Measurements from ENCODE around the gene SERP2.
"Not testable (repeated sequence)": the region's sequence is repeated elsewhere in the genome, so short reads cannot be mapped to it uniquely, and the experiment has no call there.

Gene SERP2

DNA sequence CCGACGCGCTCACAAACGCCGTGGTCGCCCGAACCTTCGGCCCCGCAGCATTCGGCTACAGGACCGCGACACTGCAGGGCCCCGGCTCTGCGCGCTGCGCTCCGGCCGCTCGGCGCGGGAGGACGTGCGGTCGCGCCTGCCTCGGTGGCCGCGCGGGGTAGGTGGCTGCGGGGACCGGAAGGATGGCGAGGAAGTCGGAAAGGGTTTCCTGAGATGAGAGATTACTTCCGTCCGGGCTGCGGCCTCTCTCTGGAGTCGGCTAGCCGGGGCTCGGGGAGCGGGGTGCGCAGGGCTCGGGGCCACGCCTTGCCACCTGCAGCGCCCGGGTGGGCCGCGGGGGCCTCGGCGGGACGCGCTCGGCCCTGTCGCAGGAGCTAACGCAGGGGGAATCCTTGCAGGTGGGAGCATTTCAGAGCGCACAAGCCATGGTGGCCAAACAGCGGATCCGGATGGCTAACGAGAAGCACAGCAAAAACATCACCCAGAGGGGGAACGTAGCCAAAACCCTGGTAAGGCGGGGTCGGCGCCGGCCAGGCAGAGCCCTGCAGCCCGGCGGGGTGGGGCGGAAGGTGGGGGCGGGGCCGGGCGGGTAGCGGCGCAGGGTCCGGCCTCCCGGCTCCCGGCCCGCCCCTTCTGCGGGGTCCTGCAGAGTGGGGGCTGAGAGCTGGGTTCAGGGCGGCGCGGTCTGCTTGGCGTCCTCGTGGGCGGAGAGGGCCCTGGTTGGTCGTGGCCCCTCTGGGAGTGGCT lies at the start of gene SERP2:
SERP2 (plus strand) TSS at position 224 of the 747 bp plus-strand sequence; CDS start at position 426, 202 bp downstream.
- DNase-seq = no peak

DNA sequence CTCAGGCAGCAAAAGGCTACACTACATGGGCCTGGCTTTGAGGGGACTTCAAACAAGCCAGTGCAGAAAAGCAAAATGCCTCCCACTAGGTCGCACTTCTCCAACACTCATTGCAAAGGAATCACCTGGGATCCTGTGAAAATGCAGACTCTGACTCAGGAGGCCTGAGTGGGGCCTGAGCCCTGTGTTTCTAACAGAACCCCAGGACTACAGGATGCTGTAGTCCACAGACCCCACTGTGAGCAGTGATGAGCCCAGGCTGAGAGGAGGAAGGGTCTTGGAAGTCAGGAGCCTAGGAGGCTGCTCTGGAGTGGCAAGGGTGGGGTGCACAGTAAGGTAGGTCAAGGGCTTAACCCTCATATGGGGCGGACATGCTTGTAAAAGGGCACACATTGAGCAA lies 46.7 kb upstream of the SERP2 start:
- DNase-seq = no peak

DNA sequence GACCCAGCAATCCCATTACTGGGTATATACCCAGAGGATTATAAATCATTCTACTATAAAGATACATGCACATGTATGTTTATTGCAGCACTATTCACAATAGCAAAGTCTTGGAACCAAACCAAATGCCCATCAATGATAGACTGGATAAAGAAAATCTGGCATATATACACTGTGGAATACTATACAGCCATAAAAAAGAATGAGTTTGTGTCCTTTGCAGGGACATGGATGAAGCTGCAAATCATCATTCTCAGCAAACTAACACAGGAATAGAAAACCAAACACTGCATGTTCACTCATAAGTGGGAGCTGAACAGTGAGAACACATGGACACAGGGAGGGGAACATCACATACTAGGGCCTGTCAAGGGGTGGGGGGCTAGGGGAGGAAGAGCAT lies 44.6 kb upstream of the SERP2 start:
- DNase-seq = not testable (repeated sequence)

DNA sequence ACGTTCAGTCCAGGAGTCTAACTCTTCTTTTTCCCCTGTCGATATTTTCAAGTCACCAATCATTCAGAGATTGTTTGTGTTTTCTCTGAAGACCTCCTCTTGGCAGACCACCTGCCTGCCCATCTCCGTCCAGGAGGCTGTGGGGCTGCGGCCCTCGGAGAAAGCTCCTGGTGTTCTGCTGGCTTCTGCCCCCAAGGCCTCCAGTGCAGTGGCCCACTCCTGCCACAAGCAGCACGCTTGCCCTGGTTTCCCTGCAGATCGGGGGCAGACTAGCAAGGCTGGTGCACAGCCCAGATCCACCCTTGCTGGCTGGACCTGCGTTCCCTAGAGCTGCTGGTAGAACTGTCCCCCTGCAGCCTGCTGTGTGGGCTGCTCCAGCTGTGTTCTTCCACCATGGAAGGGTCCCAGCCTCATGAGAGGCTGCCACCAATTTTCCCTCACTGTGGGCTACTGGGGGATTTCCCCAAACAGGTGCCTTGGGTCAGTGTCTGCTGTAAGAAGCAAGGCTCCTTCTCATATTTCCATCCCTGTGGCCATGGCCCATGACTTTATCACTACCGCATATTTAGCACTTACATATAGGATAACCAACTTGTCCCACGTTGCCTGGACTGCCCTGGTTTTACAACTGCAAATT lies 43.6 kb upstream of the SERP2 start:
- no peak for DNase-seq

DNA sequence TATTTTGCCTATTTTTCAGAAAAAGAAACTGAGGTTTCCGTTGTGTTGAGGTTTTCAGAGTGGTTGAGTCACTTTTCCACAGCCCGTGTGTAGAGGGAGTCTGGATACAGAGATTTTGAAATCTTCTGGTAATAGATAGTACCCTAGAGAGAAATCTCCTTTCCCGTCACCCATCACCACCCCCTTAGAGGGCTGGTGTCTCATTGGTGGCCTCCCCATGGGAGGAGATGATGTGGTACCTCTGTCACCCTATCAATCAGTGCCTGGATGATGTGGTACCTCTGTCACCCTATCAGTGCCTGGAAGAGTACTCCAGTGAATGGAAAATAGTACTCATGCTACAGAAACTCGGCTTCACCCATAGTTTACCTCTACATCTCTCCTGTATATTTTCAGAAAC lies 42.2 kb upstream of the SERP2 start:
- peak; percentile 24 for DNase-seq

DNA sequence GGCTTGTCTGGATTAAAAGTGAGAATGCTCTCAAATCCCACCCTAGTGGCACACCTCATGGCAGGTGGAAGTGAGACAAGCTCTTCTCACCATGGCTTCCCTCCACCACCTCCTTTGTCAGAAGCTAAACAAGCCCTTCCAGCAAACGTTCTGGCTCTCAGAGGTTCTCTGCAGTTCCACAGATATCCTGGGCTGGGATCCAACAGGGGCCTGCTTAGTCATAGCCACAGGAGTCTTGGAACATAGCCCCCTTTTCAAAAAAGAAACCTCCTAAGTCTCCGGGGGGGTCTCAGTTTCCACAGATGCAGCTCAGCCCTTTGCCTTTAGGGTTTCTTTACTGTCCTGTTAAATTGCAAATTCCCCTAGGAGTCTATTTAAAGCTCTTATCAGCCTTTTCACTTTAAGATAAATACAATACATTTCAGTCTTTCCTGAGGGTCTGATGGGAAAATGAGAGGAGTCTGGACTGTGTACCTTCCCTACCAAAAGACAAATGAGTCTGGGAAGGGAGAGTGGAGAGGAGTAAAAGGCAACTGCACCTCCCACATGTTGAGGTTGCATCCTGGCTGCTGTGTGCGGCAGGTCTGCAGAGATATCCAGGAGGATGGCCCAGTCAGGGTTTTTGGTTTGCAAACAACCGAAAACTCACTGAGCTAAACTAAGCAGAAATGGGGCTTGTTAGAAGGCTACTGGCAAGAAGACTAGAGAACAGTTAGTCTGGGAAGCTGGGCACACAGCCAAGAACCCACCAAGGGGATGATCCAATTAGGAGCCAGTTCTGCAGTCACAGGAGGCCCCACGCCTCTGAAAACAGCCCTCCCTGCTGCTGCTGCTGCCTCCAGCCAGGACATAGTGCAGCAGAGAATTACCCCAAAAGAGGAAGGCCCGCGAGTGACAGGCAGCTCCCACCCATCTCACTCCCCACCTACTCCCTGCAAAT lies 41.4 kb upstream of the SERP2 start:
- DNase-seq = peak; percentile 97

DNA sequence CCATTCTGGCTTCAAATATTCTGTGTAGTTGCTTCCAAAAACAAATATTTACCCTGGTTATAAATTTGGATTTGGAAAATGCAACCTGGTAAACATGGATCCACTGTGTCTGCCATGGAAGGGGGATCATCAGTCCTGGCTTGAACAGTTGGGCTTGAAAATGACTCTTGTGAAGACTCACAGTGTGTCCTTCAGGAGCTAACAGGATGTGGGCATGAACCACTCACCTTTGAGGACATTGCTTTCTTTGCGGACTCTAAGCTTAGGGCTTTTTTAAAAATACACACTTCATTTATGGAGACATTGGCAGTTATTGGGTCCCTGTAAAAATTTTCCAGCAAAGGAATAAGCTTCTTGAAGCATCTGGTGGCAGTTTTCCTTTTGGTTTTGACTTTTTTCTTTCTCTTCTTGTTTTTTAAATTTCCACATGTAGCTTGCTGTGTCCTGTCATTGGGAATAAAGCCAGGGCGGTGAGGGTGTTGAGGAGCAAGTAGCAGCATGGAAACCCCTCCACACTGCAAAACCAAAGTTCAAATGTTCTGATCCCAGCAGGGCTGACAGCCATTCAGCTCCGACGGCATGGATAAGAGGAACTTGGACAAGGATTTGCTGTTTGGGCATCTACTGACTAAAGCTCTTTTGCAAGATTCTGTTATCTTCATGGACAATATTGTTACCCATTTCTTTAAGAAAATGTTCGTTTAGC lies 39.5 kb upstream of the SERP2 start:
- no peak for DNase-seq

DNA sequence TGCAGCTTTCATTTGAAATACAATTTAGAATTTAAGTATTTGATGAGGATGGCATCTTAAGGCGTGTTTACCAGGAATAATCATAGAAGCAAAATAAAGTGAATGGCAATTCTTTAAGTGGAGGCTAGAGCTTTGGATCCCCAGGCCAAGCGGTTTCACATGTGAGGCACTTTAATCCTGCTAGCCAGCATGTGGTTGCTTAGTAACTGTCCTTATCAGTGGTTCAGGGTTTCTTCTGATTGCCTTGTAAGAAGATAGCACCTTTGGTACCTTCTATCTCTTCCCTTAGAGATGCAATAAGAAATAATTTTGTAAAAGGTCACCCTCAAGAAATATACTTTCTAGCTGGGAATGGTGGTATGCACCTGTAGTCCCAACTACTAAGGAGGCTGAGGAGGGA lies 38.9 kb upstream of the SERP2 start:
- no peak for DNase-seq

DNA sequence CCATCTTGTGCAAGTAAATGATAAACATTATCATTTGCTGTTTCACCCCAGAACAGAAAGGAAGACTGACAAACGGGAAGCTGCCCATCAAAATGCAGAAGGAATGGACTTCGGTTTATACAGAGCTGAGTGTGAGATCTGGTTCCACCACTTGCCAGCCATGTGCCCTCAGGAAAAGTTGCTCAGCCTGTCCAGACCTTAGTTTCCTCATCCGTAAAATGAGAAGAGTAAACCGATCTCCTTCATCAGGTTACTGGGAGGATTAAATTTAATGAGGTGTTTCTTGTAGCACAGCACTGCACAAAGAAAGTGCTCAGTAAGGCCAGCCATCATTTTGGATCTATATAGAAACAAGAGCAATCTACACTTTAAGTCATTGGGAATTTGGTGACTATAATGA lies 36.7 kb upstream of the SERP2 start:
- no peak for DNase-seq

DNA sequence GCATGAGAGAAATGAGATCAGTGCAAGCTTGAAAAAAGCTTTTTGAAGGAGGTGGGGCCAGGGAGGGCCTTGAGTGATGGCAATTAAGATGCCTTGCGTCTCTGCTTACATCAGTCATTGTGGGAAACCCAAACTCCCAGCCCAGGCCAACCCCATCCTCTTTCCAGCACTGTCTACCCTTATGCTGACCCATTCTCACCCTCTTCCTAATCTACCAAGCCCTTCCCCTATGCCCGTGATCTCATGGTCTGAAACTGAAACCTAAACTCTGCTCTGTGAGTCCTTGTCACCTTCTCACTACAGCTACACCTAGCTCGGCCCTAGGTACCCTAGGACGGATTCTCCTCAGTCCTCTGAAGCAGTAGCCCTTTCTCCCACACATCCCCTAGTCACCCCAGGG lies 36.0 kb upstream of the SERP2 start:
- no peak for DNase-seq

DNA sequence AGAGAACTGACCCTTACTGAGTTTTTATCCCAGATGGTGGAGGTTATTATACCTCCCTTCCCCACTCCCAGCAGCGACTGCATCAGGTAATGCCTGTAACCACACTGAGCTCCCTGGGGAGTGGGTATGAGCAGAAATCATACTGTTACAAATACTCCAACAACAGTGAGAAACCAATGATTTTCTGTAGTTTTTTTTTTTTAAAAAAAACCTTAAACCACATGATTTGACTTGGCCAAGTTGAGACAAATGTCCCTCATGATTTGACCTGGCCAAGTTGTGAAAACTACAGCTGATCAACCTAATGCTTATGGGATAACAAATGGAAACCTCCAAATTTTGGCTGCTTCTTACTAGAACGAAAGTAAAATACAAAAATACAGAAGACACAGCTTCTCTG lies 33.1 kb upstream of the SERP2 start:
- no peak for DNase-seq

DNA sequence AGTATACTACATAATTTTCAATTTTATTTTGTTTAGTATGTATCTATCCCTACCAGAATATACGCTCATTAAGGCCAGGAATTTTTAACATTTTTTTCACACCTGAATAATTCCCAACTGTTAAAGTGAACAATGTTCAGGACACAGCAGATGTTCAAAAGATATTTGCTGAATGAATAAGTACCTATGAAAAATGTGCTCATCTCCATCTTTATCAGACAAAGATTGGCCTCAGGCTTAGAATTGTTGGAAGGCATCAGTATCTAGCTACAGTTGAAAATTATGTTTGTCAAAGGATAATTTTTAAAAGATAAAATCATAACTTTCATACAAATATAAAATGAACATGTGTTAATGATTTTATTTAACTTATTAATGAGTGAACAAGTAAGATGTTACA lies 30.9 kb upstream of the SERP2 start:
- DNase-seq = no peak

DNA sequence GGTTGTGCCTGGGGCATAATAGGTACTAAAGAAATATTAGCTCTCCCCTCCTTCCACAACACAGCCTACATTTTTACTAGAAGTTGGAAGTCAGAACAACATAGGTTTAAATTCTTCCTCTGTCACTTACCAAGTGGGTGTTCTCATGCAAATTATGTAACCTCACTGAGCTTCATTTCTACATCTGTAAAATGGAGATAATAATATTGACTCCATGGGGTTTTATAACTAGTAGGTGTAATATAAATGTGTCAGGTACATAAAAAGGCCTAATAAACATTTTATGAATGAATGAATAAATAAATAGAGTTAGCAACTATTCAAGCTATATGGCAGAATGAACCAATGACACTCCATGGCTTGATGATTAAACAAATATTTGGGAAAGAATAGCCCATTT lies 27.1 kb upstream of the SERP2 start:
- no peak for DNase-seq

DNA sequence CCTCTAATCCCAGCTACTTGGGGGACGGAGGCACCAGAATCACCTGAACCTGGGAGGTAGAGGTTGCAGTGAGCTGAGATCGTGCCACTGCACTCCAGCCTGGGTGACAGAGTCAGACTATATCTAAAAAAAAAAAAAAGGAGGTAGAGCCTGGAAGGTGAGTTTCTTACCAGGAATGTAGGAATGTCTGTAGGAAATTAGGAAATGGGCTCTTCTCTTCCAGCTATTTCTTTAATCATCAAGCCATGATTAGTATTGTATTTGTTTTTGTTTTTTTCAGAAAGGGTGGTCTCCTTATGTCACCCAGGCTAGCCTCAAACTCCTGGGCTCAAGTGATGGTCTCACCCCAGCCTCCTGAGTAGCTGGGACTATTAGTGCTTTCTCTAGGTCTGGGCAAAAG lies 26.3 kb upstream of the SERP2 start:
- DNase-seq = no peak

DNA sequence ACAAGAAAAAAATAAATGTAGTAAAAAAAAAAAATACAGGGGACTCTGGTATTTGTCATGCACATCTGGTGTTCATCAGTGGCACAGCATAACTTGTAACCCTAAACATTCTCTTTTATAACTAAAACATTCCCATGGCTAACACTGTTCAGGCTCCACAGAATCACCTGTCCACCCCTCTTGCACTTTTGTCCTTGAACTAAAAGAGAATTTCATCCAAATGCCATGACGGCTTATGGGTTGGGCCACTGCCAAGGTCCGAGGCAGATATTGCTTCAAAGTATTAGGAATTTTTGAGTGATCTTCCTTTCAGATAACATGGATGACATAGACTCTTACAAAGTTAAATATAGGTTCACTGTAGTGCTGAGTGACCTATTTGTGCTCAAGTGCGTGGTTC lies 25.7 kb upstream of the SERP2 start:
- DNase-seq = peak; percentile 27

DNA sequence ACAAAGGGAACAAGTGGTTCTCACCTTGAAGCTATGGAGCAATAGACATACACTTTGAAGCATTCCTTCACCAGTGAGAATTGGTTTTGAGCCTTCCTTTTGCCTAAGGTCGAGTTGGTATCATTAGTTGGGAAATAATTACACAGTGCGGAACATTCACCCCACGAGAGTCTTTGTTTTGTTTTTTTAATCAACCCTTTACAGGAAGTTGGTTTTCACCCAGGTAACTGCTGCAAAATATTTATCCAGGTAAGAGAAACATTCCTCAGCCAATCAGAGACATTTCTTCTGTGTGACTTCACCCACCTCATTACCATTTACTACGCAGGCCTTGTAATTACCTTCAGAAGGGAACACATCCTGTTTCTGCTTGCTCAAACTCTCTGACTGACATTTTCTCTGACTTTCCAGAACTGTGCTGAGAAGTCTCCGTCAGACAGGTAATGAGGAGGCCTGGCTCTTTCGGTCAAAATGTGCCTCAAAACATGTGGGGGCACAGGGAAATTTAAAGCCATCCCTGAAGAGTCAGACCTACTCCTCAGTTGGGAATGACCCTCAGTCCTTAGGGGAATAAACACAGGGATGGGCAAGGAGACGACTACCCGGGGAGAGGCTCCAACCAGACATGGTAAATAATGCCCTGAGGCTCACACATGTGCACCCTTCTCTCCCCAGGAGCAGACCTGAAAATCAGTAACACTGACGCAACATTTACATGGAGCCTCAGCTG lies 22.7 kb upstream of the SERP2 start:
- DNase-seq = no peak

DNA sequence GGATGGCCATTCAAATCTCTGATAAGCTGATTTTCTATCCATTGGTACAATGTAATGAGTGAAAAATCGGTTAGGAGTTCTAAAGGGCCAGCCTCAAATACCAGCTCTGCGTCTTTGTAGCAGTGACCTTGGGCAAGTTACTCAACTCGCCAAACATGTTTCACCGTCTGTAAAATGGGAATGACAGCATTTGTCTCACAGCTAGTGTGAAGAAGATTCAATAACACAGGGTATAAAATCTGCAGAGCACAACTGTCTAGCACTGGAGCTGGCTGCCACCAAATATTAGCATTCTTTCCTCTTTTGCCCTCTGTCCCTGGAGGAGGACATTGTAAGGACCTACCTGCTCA lies 22.1 kb upstream of the SERP2 start:
- DNase-seq = no peak

DNA sequence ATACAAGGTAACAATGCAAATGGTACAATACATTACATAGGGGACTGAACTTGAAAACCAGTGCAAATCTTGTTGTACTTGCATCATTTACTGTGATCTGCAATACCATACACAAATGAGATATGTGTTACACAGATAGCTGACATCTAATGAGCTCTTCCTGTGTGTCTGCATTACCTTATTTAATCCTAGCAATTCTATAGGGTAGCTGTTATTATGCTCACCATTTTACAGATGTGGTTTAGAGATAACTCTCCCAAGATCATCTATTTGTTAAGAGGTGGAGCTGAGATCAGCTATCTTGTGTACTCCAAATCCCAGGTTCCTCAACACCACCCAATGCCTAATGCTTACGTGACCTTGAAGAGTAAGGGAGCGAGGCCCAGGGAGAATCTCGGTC lies 21.4 kb upstream of the SERP2 start:
- no peak for DNase-seq

DNA sequence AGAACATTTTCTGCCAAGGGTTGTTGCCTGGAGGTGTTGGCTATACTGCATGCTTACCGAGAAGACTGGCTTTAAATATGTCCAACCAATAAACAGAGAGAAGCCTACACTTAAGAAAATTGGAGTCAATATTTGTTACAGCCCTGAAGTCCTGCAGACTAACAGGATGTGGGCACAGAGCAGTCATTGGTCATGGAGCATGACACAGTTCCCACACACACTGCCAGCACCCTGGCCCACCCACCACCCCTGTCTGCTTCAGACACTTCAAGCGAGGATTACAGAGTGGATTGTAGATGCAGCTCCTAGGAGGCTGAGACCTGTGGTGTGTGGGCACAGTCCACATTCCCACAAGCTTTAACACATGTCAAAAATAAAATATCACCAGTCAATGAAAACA lies 21.0 kb upstream of the SERP2 start:
- no peak for DNase-seq

DNA sequence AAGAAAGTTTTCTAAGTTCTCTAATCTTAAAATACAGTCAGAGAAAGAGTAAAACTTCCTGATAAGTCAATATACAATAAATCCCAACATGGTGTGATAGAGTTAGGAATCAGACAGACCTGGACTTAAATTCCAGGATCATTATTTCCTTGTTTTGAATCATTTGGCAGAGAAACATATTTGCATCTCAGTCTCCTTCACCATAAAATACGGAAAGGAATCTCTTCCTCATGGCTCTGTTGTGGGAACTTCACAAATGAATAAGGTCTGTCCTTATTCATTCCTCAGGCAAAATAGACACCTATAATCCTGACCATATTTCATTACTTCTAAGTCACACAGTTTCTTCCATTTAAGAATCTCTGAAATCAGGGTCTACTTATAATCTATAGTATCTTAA lies 19.3 kb upstream of the SERP2 start:
- no peak for DNase-seq

DNA sequence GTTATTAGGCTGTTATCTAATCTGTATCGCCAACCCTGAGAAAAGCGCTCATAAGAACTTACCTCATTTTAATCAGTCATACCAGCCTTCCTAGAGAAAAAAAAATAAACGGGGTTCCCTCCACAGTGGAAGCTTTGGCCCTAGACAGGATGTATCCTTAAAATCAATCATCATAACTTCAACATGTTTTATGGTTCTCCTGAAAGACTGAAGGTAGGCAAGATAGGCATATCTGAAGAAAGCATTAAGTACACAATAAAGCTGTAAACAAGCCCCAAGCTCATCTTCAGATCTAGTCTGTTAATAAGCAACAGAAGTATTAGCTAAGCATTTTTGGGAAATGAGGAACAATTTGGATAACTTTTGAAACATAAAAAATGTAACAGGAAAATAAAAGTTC lies 18.7 kb upstream of the SERP2 start:
- no peak for DNase-seq

DNA sequence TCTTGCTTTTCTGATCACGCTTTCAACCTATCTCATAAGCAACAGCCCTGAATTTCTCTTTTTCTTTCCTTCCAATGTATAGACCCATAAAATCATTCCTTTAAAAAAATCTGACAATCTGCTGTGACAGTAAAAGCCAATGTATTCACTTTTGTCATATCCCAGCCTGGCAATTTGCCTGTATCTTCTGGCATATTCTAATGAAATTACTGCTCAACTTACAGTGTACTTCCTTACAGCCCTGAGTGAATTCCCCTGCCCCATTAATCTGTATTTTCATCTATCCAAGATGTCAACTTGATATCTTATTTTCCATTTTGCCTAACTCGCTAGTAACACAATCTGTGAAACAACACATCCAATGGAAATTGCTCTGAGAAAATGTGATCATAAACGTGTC lies 18.0 kb upstream of the SERP2 start:
- DNase-seq = no peak

DNA sequence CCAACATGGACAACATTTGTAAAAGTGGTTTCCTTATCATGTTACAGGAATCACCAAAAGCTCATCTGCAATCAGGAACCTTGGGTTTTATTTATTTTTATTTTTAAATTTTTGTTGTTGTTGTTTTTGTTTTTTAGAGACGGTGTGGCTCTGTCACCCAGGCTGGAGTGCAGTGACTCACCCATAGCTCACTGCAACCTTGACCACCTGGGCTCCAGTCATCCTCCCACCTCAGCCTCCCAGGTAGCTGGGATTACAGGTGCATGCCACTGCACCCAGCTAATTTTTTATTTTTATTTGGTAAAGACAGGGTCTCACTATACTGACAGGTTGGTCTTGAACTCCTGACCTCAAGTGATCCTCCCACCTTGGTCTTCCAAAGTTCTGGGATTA lies 13.6 kb upstream of the SERP2 start:
- DNase-seq = no peak
